Stimulated activated CD8-positive, alpha-beta memory T cell treated with anti-CD3 and anti-CD28 coated beads, Interleukin-7, amount 100 ng/mL, for 1 hour (primary cell): ENCODE results near the gene SLC30A1.
"Not testable (repeated sequence)": the region's sequence is repeated elsewhere in the genome, so short reads cannot be mapped to it uniquely, and the experiment has no call there.

Experiments
- DNase-seq, 2 donors: peaks; one replicate each; pipeline ENCODE4 v3.0.0-alpha.2; 2020; ENCODE audit warnings: low read depth in 2 of 2

The SLC30A1 gene, protein sequence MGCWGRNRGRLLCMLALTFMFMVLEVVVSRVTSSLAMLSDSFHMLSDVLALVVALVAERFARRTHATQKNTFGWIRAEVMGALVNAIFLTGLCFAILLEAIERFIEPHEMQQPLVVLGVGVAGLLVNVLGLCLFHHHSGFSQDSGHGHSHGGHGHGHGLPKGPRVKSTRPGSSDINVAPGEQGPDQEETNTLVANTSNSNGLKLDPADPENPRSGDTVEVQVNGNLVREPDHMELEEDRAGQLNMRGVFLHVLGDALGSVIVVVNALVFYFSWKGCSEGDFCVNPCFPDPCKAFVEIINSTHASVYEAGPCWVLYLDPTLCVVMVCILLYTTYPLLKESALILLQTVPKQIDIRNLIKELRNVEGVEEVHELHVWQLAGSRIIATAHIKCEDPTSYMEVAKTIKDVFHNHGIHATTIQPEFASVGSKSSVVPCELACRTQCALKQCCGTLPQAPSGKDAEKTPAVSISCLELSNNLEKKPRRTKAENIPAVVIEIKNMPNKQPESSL

DNA sequence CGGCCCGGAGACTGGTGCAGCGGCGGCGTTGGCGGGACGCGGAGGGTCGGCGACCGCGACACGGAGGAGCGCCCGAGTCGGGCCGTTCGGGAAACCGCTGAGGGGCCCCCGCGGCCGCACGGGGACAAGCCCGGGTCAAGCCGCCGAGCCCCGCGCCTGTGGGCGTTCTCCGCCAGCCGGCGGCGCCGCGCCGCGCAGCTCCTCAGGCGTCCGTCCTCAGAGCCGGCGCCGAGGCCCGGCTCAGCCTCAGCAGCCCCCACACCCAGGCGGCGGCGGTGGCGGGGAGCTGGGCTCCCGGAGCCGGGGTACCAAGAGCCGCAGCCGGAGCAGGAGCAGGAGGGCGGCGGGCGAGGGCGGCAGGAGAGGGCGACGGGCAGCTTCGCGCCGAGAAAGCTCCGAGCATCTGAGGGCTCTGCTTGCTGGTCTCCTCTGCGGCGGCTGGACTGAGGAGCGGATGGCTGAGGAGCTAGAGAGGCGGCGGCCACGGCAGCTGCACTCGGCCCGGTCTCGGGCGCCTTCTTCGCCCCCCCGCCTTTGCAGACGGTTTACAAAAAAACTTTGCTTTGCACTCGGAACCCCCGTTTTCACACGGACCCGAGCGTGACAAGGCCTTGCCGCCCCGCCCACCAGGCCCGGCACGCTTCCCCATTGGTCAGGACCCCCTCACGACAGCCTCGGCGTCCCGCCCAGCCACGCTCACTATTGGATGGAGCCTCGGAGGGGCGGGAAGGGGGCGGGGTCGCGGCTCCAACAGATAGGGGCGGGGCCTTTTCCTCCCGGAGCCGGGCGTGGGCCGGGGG lies at the start of gene SLC30A1:
Gene SLC30A1, minus strand, starts transcription at position 522 of the 800 bp plus-strand sequence. CDS start 549 bp downstream, outside the sequence.
- peak; percentile 99 to 100 for DNase-seq

DNA sequence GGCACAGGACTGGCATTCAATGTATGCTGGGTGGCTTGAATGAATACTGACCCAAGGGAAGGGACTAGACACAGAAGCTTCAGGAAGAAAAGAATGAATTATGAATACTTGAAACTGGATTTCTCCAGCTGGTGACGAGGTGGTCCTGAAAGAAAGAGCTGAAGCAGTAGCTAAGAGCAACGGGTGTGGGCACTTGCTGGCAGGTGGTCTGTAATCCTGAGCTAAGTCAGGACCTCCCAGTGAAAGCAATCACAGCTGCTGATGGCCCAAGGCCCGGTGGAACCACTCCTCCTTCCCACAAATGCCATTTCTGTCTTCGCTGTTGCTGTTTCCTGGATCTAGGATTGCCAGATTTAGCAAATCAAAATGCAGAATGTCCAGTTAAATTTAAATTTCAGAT lies 49.5 kb upstream of the SLC30A1 start:
- DNase-seq: no peak

DNA sequence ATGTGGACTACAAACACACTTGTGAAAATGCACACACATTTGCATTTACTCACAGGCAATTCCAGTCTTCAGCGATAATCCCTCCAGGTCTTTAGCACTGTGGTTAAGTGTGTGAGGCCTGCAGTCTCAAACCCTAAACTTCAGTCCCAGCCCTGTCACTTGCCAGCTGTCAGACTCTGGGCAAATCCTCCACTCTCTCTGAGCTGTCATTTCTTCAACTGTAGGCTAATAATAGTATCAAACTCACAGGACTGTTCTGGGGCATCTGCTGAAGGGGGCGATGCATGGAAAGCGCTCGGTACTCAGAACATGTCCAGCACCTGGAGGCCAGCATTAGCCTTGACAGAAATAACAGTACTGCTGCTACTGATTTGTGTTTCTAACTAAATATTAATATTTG lies 48.3 kb upstream of the SLC30A1 start:
- DNase-seq: no peak

DNA sequence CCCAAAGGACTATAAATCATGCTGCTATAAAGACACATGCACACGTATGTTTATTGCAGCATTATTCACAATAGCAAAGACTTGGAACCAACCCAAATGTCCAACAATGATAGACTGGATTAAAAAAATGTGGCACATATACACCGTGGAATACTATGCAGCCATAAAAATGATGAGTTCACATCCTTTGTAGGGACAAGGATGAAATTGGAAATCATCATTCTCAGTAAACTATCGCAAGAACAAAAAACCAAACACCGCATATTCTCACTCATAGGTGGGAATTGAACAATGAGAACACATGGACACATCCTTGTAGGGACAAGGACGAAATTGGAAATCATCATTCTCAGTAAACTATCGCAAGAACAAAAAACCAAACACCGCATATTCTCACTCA lies 46.9 kb upstream of the SLC30A1 start:
- DNase-seq: not testable (repeated sequence)

DNA sequence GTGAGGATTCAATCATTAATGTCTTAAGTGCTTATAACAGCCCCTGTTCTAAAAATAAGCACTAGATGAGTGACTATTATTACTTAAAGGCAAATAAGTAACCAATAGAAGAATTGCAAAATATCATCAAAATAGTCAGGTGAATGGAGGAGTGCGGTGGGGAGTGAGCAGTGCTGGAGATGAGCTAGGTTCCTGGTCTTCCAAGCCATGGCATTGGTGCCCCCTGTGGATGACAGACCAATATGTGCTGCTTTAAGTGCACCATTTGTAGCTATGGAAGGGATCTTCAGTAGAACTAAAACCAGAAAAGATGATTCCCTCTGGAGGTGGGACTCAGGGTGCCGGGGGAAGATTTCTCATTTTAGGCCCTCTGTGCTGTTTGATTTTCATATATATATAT lies 46.1 kb upstream of the SLC30A1 start:
- DNase-seq: no peak

DNA sequence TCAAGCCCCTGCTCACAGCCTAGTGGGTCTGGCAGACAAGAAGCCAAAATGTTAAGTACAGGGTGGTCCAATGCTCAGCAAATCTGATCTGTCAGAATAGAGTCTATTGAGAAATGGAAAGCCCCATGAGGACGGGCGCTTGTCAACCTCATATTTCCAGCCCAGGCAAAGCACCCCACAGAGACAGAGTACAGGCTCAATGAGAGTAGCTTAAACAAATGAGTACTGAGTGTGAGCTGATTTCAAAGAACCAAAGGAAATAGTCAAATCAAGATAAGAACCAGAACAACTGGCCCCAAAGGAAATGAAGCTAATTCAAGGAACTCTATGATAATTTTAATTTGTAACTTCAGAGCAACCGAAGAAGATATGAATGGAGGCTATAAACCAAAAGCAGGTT lies 44.6 kb upstream of the SLC30A1 start:
- DNase-seq: no peak

DNA sequence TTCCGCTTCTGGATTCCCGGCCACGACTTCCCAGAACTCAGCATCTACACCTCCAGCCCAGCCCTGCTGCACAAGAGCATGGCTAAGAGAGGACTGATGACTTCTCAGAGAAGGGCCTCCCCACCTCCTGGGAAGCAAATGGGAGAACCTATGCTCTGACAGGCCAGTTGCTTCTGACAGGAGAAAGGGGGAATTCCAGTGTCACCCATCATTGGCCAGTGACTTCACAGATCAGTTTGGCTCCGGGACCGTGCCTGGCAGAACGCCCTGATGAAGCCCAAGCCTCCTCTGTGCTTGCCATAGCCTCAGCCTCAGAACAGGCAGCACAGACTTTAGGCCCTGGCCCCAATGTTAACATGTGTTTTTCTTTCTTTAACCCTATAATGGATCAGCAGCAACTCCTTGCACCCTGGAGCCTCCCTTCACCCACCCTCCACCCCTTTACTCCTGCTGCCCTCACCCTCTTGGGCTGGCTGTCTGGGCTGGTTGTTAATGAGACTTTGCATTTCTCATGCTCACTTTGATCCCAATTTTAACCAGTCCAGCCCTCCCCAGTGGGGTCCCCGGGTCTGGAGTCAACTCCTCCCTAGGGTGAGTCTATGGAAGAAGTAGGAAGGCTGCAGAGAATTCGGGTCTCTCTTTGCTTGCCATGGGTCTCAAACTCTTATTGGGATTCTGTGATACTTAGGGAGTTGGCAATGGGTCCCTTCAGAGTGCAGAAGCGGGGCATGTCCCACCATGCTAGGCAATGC lies 42.7 kb upstream of the SLC30A1 start:
- no peak for DNase-seq

DNA sequence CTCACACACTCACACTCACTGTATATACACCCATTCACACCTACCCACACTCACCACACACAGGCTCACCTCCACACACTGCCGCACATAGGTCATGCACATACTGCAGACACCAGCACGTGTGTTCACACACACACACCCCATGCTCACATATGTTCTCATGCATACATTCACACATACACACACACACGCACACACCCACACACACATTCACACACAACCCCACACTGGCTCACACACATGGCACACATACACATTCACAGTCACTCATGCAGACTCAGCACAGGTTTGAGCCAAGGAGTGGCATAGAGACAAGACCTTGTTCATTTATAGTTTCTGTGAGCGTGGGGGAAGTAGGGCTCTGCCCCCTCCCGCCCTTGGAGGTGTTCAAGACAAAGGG lies 41.1 kb upstream of the SLC30A1 start:
- DNase-seq: no peak

DNA sequence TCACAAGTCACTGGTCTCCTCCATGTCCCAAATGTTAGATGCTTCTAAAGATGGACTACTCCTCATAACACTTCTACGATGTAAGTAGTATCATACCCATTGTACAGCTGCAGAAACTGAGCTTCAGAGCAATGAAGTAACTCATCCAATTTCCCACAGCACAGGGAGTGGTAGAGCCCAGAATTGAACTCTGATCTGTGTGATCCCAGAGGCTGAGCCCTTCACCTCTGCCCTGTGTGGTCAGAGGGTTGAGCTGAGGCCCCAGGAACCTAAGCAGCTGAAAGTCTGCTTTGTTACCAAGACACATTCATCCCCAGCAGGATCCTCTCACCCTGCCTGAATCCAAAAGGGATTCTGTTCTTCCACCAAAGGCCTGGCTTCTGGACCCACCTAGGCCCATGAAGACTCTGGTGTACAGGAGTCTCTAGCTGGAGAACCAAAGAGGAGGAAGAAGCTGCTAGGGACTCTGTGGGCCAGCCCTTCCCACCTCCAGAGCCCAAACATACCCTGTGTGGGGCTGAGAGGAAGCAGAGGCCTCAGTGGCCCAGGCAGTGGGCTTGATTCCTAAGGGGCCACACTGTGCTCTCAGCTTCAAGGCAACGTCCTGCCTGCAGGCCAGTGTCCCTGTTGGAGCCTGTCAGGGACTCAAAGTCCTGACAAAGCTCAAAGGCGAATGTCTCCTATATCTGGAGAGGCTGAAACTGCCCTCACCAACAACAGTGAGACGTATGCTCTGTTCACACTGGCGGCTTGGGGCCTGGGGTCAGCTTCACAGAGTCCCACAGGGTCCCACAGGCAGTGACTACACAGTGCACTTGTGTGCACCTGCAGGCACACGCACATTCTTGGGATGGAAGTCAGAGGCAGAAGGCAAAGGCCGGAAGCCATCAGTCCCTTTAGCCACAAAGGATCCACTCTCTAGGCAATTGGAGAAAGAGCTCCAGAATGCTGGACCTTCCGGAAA lies 40.4 kb upstream of the SLC30A1 start:
- DNase-seq: no peak

DNA sequence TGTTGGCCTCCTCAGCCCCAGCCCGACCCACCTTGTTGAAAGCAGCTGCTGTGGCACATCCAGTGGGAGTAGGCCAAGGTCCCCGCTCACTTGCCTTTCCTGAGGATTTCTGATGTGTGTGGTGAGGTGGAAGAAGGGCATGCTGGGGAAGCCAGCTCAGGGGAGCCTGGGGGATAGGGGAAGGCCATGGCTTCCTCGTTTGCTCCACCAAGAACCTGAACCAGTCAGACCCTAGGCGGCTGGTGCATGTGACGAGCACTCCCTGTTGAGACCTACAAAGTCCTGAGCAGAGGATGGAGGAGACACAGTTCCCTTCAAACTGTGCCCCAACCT lies 38.0 kb upstream of the SLC30A1 start:
- no peak for DNase-seq

DNA sequence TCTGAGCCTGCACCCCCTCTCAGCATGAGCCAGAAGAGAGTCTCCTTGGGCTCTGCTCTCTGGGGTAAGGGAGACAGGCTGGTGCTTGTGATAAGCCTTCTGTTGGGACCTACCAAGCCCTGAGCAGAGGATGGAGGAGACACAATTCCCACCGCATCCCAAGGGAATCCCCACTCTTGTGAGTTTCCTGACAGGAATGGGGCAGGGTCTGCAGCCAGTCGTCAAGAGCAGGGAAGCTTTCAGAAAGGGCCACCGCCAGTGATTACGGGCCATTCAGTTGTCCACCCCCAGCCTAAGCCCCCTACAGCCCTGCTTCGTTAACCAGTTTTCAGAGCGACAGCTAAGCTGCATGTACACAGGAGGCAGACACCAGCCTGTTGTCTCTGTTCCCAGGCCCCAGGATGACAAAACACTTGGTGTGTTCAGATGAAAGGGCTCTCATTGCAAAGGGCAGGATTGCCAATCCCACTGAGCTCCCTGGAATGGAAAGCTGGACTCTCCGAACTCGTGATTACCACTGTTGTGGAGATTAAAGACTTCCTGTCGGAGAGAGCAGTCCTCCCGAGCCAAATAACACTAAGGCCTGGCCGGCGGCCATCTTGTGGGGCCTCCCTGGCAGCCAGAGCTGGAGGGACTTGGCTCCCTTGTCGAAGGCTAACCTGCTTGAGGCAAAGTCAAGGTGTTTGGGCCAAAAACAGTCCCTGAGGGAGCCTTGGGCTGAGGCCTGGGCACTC lies 37.4 kb upstream of the SLC30A1 start:
- DNase-seq: no peak

DNA sequence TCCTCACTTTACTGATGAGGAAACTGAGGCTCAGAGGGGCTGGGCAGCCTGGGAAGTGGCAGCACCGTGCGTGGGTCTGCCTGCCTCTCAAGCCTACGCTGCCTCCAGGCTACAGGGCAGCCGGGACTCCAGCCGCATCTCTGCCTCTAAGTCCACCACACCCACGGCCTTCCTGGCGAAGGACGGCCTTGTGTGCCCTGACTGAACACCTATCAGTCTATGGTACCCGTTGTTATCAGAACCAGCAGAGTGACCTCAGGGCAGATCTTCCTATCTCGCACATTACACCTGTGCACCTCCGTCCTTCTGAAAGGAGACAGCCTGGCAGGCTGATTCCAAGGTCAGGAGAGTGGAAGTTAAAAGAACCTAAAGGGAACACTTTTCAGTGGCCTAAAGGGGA lies 35.7 kb upstream of the SLC30A1 start:
- no peak for DNase-seq

DNA sequence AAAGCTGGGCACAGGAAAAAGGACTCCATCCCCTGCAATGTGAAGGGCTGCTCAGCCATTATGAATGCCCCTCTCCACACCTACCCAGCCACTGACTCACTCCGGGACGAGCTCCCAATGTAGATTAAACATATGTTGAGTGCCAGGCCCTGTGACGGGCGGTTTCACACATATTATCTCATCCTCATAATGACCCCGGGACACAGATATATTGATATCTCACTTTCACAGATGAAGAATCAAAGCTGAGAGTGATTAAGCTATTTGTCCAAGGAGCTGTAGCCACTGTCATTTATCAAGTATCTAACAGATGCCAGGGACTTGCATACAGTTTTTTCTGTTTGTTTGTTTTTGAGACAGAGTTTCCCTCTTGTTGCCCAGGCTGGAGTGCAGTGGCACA lies 35.0 kb upstream of the SLC30A1 start:
- DNase-seq: no peak

DNA sequence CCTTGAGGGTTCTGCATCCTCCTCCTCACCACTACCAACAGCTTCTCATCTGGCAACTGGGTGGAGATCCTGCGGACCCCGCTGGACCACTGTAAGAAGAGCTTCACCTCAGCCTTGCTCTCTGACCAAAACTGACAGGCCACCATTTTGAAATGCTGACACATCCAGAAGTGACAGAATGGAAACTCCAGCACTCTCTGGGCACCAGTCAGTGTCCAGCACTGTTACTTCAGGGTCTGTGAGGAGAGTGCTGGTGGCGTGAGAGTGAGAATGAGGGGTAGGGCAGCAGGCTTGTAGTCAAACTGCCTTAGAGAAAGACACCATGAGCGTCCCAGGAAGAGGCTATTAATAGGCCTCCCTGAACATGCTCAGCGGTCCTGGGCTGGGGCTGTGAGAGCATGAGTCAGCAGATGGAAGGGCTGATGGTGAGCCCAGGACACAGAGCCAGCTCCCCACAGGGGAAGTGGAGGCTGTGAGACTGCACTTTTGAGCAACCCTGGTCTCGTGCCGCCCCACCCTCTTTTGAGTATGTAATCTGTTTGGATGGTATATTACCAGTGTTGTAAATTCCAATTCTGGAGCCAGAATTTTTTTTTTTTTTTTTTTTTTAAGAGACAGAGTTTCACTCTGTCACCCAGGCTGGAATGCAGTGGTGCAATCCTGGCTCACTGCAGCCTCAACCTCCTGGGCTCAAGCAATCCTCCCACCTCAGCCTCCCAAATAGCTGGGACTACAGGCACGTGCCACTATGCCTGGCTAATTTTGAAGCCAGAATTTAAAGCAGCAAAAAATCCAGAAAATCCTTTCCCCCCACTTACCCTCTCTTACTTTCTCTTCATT lies 34.4 kb upstream of the SLC30A1 start:
- no peak for DNase-seq

DNA sequence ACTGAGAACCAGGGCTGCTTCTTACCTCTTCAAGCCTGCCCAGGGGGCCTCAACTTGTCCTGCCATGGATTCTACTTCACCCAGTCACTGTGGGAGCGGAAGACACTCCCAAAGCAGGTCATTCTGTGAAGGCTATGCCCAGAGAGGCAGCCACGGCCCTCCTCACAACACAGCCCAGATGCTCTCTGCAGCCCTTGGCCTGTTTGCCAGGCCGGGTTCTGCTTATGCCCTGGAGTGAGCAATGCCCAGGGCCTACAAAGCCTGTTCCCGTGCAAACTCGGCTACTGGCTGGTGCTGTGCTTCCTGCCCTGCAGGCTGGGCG lies 33.8 kb upstream of the SLC30A1 start:
- DNase-seq: no peak

DNA sequence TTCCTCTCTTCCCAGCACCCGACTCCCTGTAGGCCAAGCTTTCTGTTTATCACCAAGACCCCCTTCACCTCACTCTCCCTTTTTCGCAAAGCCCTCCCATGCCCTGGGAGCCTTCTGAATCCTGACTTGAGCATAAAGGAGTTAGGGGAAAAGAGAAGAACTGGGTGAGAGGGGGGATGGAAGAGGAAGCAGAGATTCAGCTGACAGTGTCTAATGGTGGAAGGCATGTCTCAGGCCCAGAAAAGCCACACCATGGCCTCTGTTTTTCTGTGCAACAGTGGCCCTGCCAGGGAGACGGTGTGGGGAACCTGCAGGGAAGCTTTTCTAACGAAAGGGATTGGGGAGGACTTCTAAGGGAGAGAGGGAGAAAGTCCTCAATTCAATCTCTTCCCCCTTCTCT lies 32.9 kb upstream of the SLC30A1 start:
- no peak for DNase-seq

DNA sequence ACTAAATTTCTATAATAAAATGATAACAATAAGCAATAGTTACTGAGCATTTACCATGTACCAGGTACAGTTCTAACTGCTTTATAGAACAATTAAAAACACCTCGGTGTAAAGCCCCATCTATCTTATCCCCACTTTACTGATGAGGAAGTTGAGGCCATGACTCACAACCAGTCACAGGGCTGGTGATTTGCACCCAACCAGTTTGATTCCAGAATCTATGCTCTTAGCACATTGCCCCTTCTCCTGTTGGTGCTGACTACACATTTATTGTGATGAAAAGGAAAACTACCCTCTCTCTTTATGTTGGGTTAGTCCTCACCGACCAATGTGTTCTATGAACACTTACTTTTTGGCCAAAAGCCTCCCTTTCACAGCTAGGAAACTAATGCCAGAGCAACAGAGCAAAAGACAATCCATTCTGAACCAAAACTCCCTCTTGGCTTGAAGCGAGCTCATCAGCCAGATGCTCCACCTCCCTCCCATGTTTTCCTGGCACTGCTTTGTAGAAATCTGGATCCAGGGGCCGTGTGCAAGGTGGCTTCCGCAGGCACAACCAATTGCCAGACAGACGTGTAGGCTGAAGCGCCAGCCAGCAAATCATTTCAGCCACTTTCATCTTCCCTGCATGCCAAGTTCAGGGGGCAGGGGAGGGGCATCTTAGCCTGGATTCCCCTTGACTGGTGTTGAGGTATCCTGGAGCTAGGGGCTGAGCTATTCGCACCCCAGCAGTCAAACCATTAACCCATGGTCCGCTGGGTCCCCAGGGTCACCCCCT lies 32.0 kb upstream of the SLC30A1 start:
- no peak for DNase-seq

DNA sequence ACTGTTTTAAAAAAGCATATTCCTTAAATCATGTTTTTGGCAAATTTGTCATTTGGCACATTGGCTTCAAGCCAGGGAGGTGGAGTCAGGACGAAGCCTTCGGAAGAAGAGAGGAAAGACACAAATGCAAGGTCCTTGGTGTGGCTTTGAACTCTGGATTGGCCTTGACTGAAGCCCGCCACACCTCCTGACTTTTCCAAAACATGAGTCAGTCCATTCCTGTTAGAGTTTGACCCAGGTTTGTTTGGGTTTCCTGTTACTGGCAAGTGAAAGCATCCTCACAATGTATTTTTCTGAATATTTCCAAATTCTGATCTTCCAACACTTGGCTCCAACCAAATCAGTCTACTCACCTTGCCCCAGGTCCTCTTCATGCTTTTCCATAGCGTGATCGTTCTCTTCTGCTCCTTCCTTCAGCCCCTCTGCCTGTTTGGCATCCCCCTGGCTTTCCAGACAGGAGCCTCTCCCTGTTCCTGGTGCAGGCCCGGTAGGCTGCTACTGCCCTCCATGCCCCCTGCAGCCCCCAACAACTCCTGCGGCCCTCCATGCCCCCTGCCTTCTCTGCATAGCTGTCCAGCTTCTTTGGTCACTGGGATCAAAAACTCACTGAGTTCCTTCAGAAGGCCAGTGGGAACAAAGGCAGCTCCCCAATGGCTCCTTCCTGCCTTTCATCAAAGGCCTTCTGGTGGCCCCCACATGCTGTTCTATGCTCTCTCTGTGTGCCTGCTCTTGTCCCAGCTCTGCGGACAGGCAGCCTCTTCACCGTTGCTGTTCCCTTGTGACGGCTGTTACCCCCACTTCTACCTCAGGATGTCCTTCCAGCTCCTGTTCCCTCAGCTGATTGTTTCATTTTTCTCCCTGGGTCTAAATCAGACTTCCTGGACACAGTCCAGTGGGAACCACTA lies 30.4 kb upstream of the SLC30A1 start:
- no peak for DNase-seq
